ENCODE measurements around the gene LZTR1. TPM values are rescaled to one million over a fixed set of nuclear protein-coding genes. Genes with fewer than 3 reads are reported as not detected.

Gene LZTR1
- total and polyA plus RNA-seq, 10 donors = 21.9 to 76.2 (median 54.2) TPM

DNA sequence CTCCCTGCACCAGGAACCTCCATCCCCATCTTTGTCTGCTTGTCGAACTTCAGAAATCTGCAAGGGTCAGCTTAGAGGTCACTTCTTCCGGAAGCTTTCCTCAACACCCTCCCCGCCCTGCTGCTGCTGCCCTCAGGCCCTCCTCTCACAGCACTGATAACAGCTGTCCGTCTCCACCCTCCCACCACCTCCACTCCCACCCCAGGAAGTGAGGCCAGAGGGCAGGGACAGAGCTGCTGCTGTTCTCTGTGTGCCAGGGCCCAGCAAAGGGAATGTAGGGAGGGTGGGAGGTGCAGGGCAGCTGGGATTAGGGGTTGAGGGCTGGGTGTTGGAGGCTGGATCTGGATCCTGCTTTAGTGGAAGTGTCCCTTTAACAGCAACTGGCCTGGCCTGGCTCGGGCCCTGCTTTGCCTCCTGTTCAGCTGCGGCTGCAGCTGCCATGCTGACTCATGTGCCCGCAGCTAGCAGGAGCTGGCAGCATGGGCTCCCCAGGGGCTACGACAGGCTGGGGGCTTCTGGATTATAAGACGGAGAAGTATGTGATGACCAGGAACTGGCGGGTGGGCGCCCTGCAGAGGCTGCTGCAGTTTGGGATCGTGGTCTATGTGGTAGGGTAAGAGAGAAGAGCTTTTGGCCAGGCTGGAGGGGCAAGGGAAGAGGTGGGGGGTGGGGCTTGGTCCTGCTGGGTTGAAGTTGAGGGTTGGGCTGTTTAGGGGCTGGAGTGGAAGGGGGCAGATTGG is 32.8 kb downstream of the LZTR1 start, which contains the start of gene P2RX6:
P2RX6 (plus strand) TSS at position 440 of the 740 bp plus-strand sequence; CDS start at position 450, 10 bp downstream.
- TF ChIP-seq POLR2A (IDR thresholded peaks at IDR 0.05) (no peak), POLR2AphosphoS5 (IDR thresholded peaks at IDR 0.05) (peak; percentile 62 to 74 (median 68))
- TF ChIP-seq, protein P1, sequence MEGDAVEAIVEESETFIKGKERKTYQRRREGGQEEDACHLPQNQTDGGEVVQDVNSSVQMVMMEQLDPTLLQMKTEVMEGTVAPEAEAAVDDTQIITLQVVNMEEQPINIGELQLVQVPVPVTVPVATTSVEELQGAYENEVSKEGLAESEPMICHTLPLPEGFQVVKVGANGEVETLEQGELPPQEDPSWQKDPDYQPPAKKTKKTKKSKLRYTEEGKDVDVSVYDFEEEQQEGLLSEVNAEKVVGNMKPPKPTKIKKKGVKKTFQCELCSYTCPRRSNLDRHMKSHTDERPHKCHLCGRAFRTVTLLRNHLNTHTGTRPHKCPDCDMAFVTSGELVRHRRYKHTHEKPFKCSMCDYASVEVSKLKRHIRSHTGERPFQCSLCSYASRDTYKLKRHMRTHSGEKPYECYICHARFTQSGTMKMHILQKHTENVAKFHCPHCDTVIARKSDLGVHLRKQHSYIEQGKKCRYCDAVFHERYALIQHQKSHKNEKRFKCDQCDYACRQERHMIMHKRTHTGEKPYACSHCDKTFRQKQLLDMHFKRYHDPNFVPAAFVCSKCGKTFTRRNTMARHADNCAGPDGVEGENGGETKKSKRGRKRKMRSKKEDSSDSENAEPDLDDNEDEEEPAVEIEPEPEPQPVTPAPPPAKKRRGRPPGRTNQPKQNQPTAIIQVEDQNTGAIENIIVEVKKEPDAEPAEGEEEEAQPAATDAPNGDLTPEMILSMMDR (IDR thresholded peaks at IDR 0.05 in 8 of 11, conservative IDR thresholded peaks at IDR 0.05 in 3 of 11) = no peak
- Histone ChIP-seq H3K27ac (peak within 1 kb of the TSS; percentile 39 to 85 (median 78)), H3K9me3 (no peaks in the 10 kb centered on the region), H3K27me3 (replicated peaks in 1 of 7) (peaks cover 0 to 12% (median 0%) of the 10 kb centered on the region in 7 donors), H3K36me3 (no peaks in the 10 kb centered on the region), H3K4me3 (peak within 1 kb of the TSS; percentile 32 to 74 (median 48)), H3K4me1 (peaks cover 13 to 37% (median 25%) of the 10 kb centered on the region in 6 donors)
- DNase-seq = peak; percentile 84
- intact Hi-C loops (cut with DNase I; ENCODE audit: low total_unique reads) = loop anchor here (10.0 kb wide), 1 partner anchor 50 kb away; the partner anchor contains the start of gene AIFM3
- 29 to 55% (median 32%) methylated on average over 12 of the region's 12 CpGs for WGBS, 5 donors

DNA sequence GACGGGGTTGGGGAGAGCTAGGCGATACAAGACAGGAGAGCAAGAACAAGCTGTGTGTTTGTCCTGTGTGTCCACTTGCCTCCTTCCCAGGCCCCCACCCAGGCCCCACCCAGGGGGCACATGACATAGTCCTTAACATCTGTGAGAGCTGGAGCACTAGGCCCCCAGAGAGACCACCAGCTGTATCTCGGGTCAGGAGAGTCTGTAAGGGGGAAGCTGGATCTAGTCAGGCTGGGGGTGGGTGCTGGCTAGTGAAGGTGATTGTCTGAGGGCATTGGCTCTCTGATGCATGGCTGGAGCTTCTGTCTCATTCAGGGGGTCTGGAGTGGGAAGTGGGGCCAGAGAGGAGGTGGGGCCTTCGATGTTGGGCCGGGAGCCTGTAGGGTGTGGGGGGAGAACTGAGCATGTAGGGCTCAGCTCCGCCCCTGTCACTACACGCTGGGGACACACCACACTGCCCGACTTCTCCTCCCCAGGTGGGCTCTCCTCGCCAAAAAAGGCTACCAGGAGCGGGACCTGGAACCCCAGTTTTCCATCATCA is 33.4 kb downstream of the LZTR1 start:
- Histone ChIP-seq H3K9me3 (no peaks in the 10 kb centered on the region), H3K27ac (peak overlapping the region in 7 of 8 donors; percentile 29 to 85 (median 80)), H3K4me3 (peak overlapping the region in 4 of 8 donors; percentile 15 to 74 (median 50)), H3K36me3 (no peaks in the 10 kb centered on the region), H3K27me3 (replicated peaks in 1 of 7) (peaks cover 0 to 12% (median 0%) of the 10 kb centered on the region in 7 donors), H3K4me1 (peaks cover 13 to 37% (median 25%) of the 10 kb centered on the region in 6 donors)
- WGBS, 5 donors = 59 to 73% (median 69%) methylated on average over 10 of the region's 10 CpGs
- TF ChIP-seq POLR2A (IDR thresholded peaks at IDR 0.05) (no peak), POLR2AphosphoS5 (IDR thresholded peaks at IDR 0.05) (no peak)
- TF ChIP-seq, protein P1 (IDR thresholded peaks at IDR 0.05 in 8 of 11, conservative IDR thresholded peaks at IDR 0.05 in 3 of 11) = no peak
- DNase-seq = peak; percentile 61
- intact Hi-C loops (cut with DNase I; ENCODE audit: low total_unique reads) = loop anchor here (10.0 kb wide), 1 partner anchor 51 kb away; the partner anchor contains the start of gene AIFM3

DNA sequence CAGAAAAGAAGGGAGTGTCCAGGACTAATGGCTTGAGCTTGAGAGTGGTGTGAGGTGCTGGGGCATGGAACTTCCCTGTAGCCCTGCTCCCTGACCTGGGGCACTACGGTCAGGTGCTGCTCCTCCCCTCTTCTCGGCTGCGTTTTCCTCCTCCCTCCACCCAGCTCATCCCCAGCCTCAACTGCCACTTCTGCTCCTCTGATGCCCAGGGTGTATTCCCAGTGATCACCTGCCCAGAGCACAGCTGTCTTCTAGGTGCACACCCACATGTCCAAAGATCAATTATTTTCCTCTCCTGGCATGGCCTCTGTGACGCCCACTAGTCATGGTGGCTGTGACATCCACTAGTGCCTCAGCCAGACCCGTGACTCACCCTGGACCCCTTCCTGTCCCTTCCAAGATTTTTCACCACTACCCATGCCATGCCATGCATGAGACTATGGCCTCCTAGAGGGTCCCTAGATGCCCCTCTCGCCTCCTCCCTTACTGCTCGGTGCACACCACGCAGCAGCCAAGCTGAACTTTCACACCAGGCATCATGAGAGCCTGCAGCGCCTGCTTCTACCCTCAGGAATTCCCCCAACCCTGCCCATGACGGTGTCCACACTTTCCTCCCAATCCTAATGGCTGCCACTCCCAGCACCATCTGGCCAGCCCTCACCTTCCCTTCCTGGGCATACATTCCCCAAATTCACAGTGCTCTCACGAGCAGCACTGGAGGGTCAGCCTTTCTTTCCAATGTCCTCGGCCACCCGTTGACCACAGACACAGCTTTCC is 34.7 kb downstream of the LZTR1 start:
- H3K36me3 ChIP-seq = no peaks in the 10 kb centered on the region
- peak overlapping the region in 2 of 8 donors; percentile 3 to 37 for H3K27ac ChIP-seq
- TF ChIP-seq POLR2A (IDR thresholded peaks at IDR 0.05) = no peak
- TF ChIP-seq, protein P1 (IDR thresholded peaks at IDR 0.05 in 8 of 11, conservative IDR thresholded peaks at IDR 0.05 in 3 of 11) = no peak
- no peak for TF ChIP-seq POLR2AphosphoS5 (IDR thresholded peaks at IDR 0.05)
- peaks cover 0 to 12% (median 0%) of the 10 kb centered on the region in 7 donors for H3K27me3 ChIP-seq (replicated peaks in 1 of 7)
- 82 to 86% (median 83%) methylated on average over 12 to 13 of the region's 13 CpGs for WGBS, 5 donors
- DNase-seq = peak; percentile 56
- peaks cover 13 to 37% (median 25%) of the 10 kb centered on the region in 6 donors for H3K4me1 ChIP-seq
- no peaks in the 10 kb centered on the region for H3K9me3 ChIP-seq
- intact Hi-C loops (cut with DNase I; ENCODE audit: low total_unique reads) = loop anchor here (10.0 kb wide), 1 partner anchor 52 kb away; the partner anchor contains the start of gene AIFM3
- H3K4me3 ChIP-seq = no peak overlapping the region

Measured in spleen (tissue), 11 donors.